ENCODE results near the gene EIF1.
A peak's percentile ranks its signal among the peaks of the same experiment; 100 is the strongest.
"Not testable (repeated sequence)": the region's sequence is repeated elsewhere in the genome, so short reads cannot be mapped to it uniquely, and the experiment has no call there.

Gene EIF1

DNA sequence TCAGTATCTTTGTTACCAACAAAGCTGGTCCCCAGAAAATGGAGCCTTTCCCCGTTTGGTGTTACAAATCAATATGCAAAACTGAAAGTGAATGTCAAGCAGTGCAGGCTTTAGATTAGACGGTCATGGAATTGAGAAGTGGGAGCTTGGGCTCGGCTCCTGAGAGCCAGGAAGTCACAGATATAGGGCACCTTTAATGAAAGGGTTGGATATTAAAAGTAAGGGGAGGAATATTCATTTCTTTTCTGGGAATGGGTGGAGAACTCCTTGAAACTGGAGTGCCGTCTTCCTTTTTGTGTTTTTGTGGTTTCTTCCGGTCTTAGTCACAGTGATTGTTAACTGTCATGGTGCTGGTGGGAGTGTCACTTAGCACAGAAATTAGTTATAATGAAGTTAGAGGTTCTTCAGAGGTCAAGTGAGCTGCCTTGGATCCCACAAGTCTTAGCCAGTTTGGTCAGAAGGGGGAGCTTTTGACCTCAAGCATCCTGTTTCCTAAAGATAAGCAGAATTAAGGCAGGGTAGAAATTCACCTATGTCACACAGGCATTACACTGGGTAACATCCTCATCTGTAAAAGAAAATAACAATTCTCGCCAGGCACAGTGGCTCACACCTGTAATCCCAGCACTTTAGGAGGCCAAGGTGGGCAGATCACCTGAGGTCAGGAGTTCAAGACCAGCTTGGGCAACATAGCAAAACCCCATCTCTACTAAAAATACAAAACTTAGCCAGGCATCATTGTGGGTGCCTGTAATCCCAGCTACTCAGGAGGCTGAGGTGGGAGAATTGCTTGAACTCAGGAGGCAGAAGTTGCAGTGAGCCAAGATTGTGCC, 9.6 kb upstream of the EIF1 start:
- no peak for DNase-seq (ENCODE audit: low spot score)

- DNase-seq (ENCODE audit: low spot score), result peak; percentile 32
Observed at GRCh38 chr17:41679740-41680425, 8.8 kb upstream of the EIF1 start.

DNA sequence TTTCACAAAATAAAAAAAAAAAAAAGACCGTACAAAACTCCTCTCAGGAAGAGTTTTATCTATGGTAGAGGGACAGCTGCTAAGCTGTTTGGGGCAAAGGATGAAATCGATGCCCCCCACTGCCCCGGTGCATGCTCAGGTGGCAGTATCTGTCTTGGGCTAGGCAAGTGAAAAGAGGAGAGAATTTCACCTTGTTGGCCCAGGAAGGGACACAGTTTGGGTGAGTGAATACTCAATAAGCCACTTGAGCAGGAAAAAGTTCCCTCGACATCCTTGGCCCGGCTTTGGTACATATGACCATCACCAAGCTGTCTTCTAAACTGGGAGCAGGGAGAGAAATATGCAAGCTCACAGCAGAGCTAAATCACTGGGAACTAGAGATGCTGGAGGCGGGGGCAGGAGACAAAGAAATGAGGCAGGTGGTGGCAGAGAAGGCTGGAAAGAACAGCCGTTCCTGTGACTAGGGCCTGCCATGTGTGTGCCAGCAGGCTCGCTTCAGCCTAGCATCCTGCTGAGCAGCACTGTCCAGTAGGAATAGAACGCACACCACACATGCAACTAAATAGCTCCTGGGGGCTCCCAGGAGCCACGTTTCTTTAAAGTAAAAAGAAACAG, 8.2 kb upstream of the EIF1 start:
- peak; percentile 36 for DNase-seq (ENCODE audit: low spot score)

- DNase-seq (ENCODE audit: low spot score), result peak; percentile 27
Observed at GRCh38 chr17:41681776-41682175, 6.9 kb upstream of the EIF1 start.

GRCh38 chr17:41682631-41683030, 6.1 kb upstream of the EIF1 start:
- no peak for DNase-seq (ENCODE audit: low spot score)

DNA sequence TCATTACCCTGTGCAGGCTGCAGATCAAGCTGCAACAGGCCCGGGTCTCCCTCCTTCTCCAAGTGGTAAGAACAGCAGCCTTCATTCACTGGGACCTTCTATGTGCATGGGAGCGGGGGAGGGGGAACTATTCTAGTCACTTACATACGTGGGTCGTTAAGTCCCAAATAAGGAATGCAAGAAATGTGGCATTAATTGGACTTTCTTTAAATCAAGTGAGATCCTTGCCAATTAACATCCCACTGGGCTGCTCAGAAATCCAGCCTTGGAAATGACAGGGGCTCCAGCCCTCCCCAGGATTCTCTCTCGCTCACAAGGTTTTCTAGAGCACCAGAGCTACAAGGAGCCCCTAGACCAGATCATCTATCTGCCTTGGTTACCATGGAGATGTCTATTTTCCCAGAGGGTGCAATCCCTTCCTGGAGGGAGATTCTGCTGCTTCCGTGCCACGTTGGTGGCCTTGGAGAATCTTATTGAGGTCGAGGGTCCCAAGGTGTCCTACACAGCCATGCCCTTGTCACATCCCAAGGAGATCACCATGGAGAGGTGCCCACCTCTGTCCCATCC, 5.2 kb upstream of the EIF1 start:
- DNase-seq (ENCODE audit: low spot score), result no peak

GRCh38 chr17:41684035-41684434, 4.7 kb upstream of the EIF1 start:
- no peak for DNase-seq (ENCODE audit: low spot score)

DNA sequence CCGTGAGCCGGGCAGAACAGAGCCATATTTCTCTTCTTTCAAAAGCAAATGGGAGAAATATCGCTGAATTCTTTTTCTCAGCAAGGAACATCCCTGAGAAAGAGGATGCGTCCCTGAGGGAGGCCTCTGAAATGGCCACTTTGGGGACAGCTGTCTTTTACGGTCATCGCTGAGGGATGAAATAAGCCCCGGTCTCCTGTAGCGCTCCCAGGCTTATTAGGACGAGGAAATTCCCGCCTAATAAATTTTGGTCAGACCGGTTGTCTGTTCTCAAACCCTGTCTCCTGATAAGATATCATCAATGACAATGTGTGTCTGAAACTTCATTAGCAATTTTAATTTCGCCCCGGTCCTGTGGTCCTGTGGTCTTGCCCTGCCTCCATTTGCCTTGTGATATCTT, 2.9 kb upstream of the EIF1 start:
- not testable (repeated sequence) for DNase-seq (ENCODE audit: low spot score)

DNA sequence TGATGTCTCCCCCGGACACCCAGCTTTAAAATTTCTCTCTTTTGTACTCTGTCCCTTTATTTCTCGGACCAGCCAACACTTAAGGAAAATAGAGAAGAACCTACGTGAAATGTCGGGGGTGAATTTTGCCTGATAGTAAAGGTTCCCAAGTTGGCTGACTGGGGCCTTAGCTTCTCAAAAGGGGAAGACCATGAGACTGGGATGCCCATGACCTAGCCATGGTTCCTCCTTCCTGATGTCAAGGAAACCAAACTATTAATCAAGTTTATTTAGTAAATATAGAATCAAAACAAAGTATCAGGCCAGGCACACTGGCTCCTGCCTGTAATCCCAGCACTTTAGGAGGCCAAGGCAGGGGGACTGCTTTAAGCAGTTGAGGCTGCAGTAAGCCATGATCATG, 2.4 kb upstream of the EIF1 start:
- no peak for DNase-seq (ENCODE audit: low spot score)

DNA sequence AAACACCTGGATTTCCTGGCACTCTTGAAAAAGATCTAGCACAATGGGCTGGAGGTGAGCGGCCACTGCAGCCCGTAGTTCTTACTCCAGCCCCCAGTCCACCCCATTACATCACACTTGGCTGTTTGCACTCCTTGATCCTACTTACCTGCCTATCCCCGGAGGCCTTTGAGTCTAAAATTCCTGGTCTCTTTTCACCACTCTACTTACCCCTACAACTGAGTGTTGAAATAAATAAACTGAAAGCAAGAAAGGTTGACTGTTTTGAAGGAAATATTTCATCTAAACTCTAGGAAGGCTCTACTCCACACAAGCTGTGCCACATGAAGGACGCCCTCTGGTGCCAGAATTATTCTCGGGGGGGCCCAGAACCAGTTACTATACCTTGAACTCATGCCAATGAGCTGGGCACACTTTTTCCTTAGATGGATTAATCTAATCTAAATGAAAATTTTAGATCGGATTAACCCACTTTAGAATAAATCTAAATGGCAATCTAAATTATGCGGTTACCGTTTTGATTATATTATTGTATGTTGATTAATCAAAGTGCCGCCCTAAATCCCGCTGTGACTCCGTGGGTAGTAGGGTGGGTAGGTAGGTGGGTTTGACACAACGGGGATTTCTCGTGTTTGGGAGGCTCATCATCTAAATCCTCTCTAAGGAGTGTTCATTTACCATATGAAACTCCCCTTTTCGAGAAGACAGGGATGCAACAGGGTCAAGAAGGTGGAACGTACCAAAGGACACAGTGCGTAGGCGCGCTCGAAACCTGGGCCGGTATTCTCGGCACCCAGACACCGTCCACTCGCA, 651 bp upstream of the EIF1 start:
- DNase-seq (ENCODE audit: low spot score), result peak; percentile 60

DNA sequence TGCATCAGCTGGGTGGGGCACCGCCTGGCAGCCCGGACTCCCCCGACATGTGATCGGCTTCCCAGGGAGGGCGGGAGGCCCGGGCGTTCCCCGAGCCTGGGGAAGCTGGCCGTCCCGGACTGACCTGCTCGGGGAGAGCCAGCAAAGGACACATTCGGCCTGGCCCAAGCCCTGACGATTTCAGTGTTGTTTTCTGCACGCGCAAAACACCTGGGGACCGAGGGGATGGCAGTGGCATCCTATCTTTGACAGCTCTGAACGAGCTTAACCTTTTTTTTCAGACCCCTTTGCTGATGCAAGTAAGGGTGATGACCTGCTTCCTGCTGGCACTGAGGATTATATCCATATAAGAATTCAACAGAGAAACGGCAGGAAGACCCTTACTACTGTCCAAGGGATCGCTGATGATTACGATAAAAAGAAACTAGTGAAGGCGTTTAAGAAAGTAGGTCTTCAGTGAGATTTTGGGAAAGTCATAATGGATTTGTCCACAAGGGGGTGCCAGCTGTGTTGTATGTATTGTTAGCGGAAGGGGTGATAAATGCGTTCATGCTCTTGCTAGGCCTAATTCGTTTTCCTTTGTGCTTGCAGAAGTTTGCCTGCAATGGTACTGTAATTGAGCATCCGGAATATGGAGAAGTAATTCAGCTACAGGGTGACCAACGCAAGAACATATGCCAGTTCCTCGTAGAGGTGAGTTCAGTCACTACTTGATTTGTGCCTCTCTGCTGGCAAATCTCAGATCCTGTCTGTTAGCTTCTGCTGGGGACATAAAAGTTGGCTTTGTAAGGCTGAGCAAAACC, 1.0 kb downstream of the EIF1 start:
- DNase-seq (ENCODE audit: low spot score), result peak; percentile 58

GRCh38 chr17:41690497-41690896, 1.8 kb downstream of the EIF1 start:
- no peak for DNase-seq (ENCODE audit: low spot score)

GRCh38 chr17:41691031-41691777, 2.5 kb downstream of the EIF1 start:
- no peak for DNase-seq (ENCODE audit: low spot score)

DNA sequence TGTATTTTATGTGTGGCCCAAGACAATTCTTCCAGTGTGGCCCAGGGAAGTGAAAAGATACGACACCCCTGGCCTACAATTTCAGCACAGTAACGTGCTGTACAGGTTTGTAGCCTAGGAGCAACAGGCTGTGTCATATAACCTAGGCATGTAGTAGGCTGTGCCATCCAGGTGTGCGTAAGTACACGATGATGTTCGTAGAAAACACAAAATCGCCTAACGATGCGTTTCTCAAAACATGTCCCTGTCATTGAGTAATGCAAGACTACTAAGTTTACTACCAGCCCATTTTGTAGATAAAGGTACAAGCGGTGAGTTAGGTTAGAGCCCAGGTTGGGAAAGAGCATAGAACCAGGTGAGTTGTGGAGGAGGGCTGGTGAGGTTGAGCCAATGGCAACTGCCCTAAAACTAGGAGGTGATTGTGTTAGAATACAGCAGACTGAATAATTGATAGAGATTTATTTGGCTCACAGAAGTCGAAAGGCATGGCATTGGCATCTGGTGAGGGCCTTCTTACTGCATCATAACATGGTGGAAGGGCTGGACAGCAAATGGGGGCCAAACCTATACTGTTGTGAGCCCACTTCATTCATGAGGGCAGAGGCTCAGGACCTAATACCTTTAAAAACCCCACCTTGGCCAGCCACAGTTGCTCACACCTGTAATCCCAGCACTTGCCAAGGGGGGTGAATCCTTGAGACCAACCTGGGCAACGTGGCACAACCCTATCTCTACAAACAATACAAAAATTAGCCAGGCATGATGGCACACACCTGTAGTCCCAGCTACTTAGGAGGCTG, 4.2 kb downstream of the EIF1 start:
- DNase-seq (ENCODE audit: low spot score), result no peak

DNA sequence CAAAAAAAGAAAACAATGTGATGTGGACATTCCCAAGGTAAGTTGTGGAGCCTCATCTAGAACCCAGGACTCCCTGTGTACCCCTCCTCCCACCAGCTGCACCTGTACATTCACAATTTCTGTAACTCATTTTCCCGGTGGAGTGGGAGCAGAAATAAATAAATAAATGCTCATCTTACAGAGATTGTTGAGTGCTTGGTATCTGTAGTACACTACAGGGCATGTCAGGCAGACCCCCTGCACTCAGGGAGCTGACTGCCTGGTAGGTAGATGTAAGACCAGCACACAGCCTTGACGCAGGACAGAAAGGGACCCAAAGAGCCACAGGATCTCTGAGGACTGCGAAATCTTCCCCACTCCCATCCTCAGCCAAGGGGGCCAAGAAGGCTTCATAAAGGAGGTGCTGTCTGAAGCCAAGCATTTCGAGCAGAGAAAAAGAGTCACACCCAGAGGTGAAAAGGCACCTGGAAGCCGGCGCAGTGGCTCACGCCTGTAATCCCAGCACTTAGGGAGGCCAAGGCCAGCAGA, 6.5 kb downstream of the EIF1 start:
- DNase-seq (ENCODE audit: low spot score), result no peak

GRCh38 chr17:41695954-41696757, 7.5 kb downstream of the EIF1 start:
- DNase-seq (ENCODE audit: low spot score), result peak; percentile 86

DNA sequence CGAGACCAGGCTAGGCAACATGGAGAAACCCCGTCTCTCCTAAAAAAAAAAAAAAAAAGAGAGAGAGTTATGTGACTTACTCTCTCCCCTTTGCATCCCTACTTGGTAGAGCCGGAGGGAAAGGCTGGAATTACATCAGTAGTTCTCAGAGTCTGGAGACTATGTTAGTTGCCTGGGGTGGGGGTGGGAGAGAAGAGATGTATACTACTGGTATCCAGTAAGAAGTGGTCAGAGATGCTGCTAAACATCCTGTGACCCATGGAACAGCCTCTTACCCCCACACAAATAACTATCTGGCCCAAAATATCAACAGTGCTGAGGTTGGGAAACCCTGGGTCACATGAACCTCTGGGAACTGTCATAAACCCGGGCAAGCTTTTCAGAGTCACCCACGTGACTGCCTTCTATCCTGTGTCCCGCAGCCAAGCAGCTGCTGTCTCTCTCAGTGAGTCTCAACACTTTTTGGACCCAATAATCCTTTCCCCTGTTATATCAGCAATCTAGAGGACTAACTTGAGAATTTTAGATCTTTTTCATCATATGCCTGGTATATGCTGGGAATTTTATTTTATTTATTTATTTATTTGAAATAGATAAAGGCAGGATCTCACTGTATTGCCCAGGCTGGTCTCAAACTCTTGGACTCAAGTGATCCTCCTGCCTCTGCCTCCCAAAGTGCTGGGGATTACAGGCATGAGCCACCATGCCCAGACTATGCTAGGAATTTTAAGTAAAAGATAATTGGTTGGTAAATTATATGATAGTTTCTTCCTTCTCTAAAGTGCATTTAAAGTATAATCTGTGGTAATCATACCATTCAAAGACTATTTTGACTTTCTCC, 8.7 kb downstream of the EIF1 start:
- DNase-seq (ENCODE audit: low spot score), result no peak
